HG03378 (cell line): ENCODE data around the gene GPC3.
"Not testable (repeated sequence)": the region's sequence is repeated elsewhere in the genome, so short reads cannot be mapped to it uniquely, and the experiment has no call there.

ENCODE experiments used
- ATAC-seq: cut with Tn5 transposase; IDR thresholded peaks from one replicate; pipeline ENCODE4 v1.9.1; 2021; ENCODE audit warnings: mild to moderate bottlenecking, moderate library complexity; ENCODE audit not compliant: unreplicated experiment

The GPC3 gene

DNA sequence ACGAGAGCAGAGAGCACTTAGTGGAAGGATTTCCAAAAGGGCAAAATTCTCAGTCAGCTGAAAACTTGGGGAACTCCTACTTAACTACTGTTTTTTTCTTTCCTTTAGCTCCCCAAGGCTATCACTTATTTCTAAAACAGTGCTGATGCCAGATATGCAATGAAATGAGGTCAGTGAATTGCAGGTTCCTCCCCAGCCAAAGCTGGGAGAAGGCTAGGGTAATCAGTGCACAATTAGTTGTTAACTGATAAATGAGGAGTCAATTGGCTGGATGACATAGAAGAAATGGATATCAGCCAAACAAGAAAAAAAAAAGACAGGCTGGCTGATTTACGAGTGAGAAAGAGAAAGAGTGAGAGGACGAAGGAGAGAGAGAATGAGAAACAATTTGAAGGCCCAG, 195.6 kb downstream of the GPC3 start:
- ATAC-seq, result no peak

DNA sequence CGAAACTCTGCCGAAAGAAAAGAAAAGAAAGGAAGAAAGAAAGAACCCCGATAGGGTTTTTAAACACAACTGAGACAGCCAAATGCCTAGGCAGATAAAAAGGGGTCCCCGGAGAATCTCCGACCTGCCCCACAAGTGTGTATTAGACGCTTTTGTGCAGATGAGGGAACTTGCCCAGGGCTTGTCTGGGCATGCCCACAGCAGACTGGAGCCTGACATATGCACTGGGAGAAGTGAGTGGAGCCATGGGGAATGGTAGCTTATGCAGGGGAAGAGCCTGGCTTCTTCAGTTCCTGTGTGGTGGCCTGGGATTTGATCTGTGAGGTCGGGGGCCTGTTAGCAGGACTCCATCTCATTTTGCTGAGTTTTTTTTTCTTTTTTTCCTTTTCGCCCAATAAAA, 199.0 kb downstream of the GPC3 start:
- no peak for ATAC-seq

DNA sequence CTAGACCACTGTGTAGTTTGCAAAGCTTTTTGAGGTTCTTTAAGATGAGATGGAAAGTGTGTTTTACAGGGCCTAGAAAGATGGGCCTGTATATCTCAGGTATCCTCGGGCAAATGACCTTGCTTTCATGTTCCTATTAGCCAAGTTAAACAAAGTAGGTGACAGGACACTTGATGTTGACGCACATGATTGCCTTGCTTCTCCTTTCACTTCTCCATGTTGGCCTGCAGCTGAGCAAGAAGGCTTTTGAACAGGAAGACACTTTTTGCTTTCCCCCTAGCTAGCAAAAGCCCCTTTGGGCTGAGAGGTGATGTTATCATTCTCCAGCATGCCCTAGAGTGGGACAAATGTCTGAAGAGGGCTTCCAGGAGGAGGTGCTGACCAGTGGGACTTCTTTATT, 202.1 kb downstream of the GPC3 start:
- peak; percentile 81 for ATAC-seq

DNA sequence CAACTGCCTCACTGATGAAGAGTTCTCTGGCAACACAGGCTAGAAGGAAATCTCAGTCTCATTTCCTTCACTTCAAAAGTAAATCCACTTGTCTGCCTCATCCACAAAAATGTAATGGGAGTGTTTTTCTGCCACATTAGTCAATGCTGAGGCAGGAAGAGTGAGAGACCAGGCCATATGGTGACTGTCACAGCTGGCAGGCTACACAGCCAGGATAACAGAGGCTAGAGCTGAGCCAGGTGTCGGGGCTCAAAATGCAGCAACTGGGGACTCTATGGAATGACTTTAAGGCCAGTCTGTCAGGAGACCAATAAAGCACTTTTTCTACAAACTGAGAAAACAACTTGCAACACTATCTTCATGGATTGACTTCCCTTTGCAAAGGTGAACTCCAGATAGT, 204.2 kb downstream of the GPC3 start:
- ATAC-seq, result no peak

DNA sequence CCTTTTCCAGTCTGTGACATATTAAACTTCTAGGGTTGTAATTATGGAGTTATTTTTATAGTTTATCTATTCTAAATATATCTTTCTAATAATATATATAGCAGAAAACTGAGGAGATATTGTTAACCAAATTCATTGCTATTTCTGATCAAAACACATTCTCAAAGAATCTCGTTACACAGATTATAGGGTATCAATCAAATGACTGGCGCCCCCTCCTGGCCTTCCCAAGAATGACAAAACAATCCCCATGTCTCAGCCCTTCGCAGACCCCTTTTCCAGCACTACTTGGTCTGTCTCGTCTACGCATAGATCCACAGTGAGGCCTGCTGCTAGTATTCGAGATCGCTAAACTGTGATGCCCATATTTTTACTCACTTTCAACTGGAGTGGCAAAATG, 209.3 kb downstream of the GPC3 start:
- no peak for ATAC-seq

DNA sequence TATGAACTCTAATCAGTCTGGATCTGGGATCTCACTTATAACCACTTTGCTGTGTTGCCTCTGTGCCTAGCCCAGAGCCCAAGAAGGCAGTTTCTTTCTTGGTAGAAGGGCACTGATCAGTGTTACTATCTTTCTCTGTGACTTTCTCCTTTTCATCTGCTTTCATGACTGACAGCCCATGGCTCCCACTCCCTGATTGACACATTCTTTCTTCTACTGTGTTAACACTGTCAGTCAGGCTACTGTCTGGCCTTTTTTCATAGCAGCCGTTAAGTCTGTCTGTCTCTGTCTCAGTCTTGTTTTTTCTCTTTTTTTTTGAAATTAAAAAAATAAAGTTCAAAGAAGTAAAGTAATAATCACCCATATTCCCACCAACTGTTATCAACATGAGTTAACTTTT, 210.6 kb downstream of the GPC3 start:
- ATAC-seq, result no peak

DNA sequence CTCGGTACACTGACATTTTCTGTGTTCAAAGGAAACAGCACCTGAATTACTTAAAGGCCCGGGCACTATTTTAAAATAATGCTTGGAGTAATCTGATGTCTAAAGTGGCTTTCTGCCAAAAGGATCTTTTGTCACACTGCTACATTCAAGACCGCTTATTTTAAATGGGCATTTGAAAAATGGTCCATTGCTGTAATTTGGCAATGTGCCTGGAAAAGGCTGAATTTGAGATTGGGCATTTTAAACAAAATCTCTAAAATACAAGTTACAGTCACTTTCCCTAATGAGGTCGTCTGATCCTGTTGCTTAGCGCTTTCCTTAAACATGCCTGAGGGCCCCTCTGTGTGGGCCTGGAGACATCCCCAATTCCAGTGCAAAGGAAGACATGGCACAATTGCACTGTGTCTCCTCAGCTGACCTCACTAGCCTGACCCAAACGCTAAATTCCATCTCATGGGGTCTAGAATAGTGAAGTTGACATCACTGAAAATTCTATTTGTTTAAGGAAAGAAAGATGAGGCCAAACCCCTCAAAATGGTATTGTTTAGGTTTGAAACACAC, 214.2 kb downstream of the GPC3 start:
- no peak for ATAC-seq

DNA sequence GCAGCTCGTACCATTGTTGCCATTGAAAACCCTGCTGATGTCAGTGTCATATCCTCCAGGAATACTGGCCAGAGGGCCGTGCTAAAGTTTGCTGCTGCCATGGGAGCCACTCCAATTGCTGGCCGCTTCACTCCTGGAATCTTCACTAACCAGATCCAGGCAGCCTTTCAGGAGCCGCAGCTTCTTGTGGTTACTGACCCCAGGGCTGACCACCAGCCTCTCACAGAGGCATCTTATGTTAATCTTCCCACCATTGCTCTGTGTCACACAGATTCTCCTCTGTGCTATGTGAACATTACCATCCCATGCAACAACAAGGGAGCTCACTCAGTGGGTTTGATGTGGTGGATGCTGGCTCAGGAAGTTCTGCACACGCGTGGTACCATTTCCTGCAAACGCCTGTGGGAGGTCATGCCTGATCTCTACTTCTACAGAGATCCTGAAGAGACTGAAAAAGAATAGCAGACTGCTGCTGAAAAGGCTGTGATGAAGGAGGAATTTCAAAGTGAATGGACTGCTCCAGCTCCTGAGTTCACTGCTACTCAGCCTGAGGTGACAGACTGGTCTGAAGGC, 222.3 kb downstream of the GPC3 start:
- not testable (repeated sequence) for ATAC-seq

DNA sequence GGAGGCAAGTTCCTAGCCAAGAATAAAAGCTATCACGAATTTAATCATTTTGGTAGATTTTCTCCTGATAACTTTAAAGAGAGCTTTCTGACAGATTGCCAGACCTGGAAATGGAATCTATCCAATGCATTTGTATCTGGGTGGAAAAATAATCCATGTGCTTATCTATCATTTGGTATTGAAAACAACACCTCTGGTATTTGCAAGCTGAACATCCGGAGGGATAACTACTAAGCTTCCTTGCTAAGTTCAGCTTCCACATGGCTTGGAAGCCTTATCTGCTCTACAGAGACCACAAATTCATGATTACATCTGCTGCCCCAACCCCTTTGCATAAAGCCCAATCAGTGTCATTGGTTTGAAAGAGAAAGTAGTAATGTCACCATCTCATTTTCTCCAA, 230.7 kb downstream of the GPC3 start:
- ATAC-seq, result no peak

DNA sequence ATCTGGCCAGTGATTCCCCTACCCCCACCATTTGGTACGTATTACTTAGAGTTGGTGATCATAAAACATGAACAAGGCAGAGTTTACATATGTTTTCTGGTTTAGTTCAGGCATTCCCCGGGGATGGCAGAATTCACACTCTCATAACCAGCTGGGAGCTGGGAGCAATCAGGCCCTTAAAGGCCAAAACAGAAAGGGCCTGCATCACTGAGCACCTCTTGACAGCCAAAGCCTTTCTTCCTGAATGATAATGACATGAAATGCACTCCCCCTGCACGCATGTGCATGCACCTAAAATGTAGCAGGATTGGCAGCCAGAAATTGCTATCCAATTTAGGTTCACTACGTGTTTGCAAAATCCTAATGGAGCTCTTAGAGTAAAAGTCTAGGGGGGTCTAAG, 235.4 kb downstream of the GPC3 start:
- ATAC-seq, result no peak

DNA sequence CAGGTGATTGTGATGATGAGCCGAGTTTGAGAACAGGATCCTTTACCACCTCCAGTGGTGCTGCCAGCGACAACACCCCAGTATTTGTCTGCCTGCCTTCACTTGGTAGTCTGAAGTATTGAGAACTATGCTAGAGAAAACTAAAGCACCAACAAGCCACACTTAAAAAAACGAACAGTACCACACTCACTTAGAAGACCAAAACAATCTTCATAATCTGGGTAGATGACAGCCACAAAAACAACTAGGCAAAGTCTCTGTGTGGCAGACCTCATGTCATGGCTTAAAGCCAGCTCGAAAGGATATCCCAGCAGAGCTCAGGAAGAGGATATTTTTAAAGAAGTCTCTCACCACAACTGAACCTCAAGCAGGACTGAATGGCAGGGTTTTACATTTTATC, 236.0 kb downstream of the GPC3 start:
- no peak for ATAC-seq

DNA sequence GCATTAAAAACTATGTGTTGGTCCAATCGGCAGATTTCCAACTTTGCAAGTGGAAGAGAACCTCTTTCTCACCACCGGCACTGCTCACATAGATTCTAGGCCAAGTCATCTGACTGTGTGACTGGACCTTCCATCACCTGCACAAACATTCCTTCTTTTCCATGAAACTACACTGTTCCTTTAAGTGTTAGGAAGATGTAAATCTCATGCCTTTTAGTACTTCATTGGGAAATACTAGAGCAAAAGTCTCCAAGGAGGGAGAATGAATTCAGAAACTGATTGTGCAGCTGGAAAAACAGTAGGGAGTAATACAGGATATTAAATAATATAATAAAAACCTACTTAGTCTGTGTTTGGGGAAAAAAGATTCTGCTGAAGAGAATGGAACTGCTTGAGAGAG, 238.2 kb downstream of the GPC3 start:
- ATAC-seq, result no peak

DNA sequence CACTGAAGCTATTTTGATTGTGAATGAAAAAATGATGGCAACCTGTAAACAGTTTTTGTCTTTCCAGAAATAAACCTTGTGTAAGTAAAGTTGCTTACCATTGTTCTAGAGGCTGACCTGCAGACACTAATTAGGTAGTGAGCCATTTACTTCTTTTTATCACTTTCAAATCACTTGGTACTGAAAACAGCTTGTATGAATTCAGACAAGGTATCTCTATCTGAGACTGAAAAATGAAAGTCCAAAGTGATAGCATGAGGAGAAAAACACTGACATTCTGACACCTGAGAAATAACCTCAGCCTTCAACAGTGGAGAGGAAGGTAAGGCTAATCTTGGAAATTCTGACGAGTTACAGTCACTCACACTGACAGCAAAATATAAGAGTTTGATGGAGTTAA, 238.8 kb downstream of the GPC3 start:
- no peak for ATAC-seq

DNA sequence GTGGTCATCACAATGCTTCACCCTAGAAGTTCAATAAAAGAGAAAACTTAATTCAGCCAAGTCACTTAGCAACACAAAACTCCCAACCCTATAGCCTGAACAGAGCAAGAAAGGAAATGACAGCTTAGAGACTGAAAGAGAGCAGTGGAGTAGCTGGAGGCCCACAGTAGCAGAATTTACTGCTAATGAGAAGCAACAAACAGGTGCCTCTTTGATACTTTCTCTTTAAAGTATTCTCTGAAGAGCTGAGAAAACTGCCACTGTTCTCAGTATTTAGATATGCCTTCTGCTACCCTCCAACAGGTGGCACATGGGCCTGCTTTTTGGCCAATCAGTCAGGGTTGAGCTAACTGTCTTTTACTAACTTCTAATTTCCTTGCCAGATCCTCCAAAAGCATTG, 240.0 kb downstream of the GPC3 start:
- ATAC-seq, result no peak

DNA sequence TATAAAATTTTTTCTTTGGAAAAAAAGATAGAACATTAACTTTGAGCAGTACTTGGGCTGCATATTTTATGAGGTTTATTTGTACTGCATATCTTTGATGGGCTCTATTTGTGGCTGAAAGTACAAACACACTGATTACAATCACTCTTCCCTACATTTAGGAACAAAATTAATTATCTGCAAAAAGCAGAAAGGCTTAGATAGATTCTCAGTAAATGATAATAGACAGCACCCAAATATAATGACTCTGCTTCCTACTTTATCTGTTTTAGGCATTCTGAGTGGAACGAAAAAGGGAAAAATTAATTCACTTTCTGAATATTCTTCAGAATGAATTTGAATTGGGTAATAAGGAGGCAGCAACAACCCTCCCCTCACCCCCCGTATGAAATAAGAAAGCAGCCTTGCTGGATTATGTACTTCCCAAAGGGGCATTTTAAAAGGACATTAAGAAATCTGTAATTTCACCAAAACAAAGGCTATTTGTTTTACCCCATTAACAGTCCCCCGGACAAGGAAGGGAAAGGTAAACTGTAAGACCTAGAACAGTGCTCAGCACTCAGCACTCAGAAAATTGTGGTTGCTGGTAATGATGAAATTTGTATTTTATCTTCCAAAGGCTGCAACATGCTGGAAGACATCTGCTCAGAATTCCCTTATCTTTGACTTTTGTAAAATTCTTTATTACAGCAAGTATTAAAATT, 242.6 kb downstream of the GPC3 start:
- ATAC-seq, result no peak

DNA sequence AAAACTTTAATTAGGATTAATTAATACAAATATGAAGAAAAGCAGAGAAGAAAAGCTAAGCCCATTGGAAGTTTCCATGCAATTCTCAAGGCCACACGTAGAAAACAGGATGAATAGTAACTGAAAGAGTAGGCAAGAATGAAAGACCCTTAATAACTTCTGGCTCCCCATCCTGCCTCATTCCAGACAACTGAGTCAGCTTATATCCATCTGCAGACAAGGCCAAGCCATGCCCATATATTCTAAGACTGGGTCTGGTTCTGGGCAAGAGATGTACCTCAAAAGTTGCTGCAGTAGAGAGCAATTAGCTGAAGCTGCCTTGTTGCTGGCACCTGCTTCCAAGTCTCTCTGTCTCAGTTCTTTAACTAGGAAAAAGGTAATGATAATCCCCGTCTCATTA, 244.1 kb downstream of the GPC3 start:
- no peak for ATAC-seq

DNA sequence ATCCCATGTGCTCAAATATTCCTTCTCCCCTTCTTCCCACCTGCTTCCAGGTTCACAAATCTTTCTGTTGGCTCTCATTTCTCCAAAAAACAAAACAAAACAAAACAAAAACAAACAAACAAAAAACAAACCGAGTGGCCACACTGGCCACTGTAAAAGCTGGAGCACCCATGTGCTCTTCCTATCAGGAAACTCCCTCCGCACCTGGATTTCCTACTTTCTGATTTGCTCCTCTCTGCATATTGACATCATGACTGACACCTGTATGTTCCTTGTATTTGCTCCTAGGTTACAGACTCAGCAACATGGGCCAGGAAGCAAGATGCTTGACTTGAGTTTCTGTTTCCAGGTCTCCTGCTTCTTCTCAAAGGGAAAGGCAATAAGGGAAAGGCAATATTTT, 258.8 kb downstream of the GPC3 start:
- ATAC-seq, result no peak

DNA sequence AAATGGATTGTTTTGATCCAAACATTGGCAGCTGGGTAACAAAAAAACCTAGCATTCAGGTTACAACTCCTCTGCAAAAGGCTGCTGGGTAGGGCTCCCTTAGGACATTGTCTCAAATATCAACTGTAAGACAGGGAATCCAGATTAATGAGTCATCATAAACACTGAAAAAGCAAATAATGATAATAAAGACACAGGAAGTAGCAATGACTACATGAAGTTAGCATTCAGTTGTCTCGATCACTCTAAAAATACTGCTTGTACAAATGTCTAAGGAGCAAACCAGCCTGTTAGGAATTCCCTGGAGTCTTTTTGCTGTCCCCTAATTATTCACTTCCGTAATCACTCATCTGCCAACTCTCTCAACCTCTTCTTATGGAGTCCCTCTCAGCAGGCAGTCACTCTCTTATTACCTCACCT, 259.2 kb downstream of the GPC3 start:
- no peak for ATAC-seq

DNA sequence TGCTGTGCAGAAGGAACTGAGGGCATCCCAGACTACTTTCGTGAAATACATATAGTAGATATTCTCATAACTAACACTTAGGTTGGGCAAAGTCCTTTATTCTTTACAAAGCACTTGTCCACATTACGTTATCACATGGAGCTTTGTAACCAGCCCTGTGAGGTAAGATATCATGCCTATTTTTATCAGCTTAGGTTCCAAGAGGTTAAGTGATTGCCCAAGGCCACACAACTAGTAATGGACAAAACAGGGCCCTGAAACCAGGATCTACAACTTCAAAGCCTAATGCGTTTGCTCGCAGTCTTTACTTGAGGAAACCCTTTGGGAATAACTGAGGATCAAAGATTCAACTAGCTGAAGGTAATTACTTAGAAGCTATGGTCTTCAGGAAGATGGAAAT, 261.5 kb downstream of the GPC3 start:
- ATAC-seq, result no peak

DNA sequence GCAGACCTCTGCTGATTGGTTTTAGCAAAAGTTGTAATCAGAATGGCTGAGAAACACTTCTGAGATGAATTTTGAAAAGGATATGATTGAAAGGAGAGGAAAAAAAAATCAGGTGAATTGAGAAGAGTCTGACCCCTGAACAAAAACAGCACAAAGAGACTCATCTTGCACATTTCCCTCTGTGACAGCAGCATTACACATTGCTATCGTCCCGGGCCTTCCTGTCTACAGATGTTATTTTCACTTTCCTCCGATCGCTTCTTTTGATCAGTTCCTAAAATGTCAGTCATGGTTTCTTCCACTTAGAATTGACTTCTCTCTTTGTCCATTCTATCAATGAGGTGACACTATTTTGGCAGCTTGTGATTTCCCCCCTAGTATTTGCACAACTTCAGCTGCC, 262.6 kb downstream of the GPC3 start:
- no peak for ATAC-seq

DNA sequence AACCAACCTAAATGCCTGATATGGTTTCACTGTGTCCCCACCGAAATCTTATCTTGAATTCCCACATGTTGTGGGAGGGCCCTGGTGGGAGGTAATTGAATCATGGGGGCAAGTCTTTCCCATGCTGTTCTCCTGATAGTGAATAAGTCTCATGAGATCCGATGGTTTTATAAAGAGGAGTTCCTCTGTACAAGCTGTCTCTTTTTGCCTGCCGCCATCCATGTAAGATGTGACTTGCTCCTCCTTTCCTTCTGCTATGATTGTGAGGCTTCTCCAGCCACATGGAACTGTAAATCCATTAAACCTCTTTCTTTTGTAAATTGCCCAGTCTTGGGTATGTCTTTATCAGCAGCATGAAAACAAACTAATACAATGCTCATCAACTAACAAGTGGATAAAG, 265.1 kb downstream of the GPC3 start:
- not testable (repeated sequence) for ATAC-seq

DNA sequence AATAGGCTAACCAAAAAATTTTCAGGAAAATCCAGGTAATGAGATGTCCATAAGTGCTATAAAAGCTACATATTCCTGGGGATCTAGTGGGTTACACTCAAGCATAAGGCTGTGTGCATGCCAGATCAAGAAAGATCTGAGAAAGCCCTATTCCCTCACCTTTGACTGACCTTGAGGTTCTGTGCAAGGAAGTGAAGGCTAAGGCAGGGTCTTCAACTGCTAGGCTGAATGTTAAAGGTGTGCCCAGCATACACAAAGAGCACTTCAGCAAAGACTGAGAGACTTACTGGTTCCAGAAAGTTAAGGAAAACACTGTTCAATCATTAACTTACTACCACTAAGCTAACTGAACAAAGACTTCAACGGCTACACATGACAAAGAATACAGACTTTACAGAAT, 269.7 kb downstream of the GPC3 start:
- ATAC-seq, result no peak

DNA sequence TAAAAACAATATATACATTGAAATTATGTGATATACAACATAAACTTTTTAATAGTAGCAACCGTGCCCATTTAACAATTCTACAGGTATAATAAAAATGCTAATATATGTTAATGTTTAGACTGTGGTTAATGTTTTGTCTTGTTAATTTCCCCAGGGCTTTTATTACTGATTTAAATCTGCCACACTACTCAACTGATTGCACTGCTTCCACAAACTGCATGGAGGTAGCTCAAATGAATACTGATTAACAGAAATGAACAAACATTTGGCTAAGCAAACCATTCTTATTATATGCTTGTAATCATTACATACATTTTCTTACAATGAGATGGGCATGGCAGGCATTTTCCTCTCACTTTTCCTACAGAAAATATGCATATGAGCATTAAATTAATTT, 275.9 kb downstream of the GPC3 start:
- no peak for ATAC-seq
